Keratinocyte (primary cell): ENCODE measurements around the gene MAP3K8.

ENCODE experiments used
- CTCF ChIP-seq, 3 experiments: IDR thresholded peaks in 1 of 3; conservative IDR thresholded peaks in 1 of 3; optimal IDR thresholded peaks in 1 of 3; 2 replicates in 2 of 3; 3 replicates in 1 of 3; pipeline versions ENCODE3 to v1.5.1; 2011; ENCODE audit warnings: low read length in 3 of 3, mild to moderate bottlenecking in 3 of 3, moderate library complexity in 2 of 3, control low read depth in 1 of 3, inconsistent platforms in 1 of 3; ENCODE audit not compliant: insufficient read depth in 2 of 3; ENCODE audit errors: extremely low read depth in 1 of 3
- EZH2 ChIP-seq: IDR thresholded peaks from one replicate; pipeline ENCODE4 v1.6.1; 2012; ENCODE audit warnings: inconsistent platforms, mild to moderate bottlenecking, low read length, moderate library complexity

- no peak for TF ChIP-seq CTCF (optimal IDR thresholded peaks at IDR 0.05 in 1 of 3, IDR thresholded peaks at IDR 0.05 in 1 of 3, conservative IDR thresholded peaks at IDR 0.05 in 1 of 3; ENCODE audit: extremely low read depth in 1 of 3, insufficient read depth in 2 of 3, low read length in 3 of 3)
- TF ChIP-seq EZH2 = no peak
Measured at GRCh38 chr10:30420766-30421165, 13.2 kb upstream of the MAP3K8 start.
